ENCODE data around the gene AJAP1. TPM values are rescaled to one million over a fixed set of nuclear protein-coding genes. Genes with fewer than 3 reads are reported as not detected.

The AJAP1 gene
- total and polyA plus RNA-seq, 2 donors (not counting 1 experiment from before 2014, with no cell fraction given) = not detected

- ATAC-seq (ENCODE audit: low read depth) (no peak), DNase-seq (no peak)
- no peak overlapping the region for H2AFZ ChIP-seq (ENCODE audit: insufficient read depth, low read depth, low read length, poor library complexity, severe bottlenecking)
- no peak overlapping the region for H3K4me3 ChIP-seq (ENCODE audit: control extremely low read depth in 1 of 5, extremely low read depth in 1 of 5, insufficient read depth in 1 of 5, low read depth in 2 of 5, low read length in 4 of 5)
- Mint-ChIP-seq H3K27ac (no peak overlapping the region), H3K27me3 (peaks cover 3% of the 10 kb centered on the region), H3K4me1 (no peaks in the 10 kb centered on the region), H3K9me3 (ENCODE audit: insufficient read depth) (peaks cover 10% of the 10 kb centered on the region), H3K4me3 (no peak overlapping the region)
- no peaks in the 10 kb centered on the region for H3K27me3 ChIP-seq (replicated peaks in 1 of 4; ENCODE audit: control extremely low read depth in 1 of 4, control insufficient read depth in 3 of 4, insufficient read depth in 4 of 4, low read length in 3 of 4)
- CTCF ChIA-PET = no interaction called here
- H3K79me2 ChIP-seq (ENCODE audit: control insufficient read depth, insufficient read depth, low read length) = no peaks in the 10 kb centered on the region
- H3K4me2 ChIP-seq (replicated peaks; ENCODE audit: low read depth, low read length, poor library complexity, severe bottlenecking) = no peak overlapping the region
- no peak overlapping the region for H3K9ac ChIP-seq (ENCODE audit: low read length)
- H3K36me3 ChIP-seq (replicated peaks in 1 of 2; ENCODE audit: control extremely low read depth in 1 of 2, control insufficient read depth in 1 of 2, extremely low read depth in 1 of 2, insufficient read depth in 2 of 2, low read length in 1 of 2) = no peaks in the 10 kb centered on the region
- H3K27ac ChIP-seq (ENCODE audit: low read length in 2 of 2) = no peak overlapping the region
- no peaks in the 10 kb centered on the region for H4K20me1 ChIP-seq (ENCODE audit: control insufficient read depth, insufficient read depth, low read length, poor library complexity, severe bottlenecking)
- no peaks in the 10 kb centered on the region for H3K4me1 ChIP-seq (ENCODE audit: control insufficient read depth in 2 of 2, insufficient read depth in 2 of 2, low read length in 2 of 2)
- 63% methylated on average over 1 of the region's 2 CpGs for WGBS (ENCODE audit: insufficient coverage)
- no peak for TF ChIP-seq EZH2 (IDR thresholded peaks at IDR 0.05; ENCODE audit: borderline replicate concordance, insufficient read depth, low read depth, low read length, poor library complexity, severe bottlenecking)
- no peak for TF ChIP-seq CTCF (IDR thresholded peaks at IDR 0.05)
- H3K9me3 ChIP-seq (ENCODE audit: control extremely low read depth in 1 of 3, control insufficient read depth in 2 of 3, insufficient read depth in 1 of 3, low read length in 2 of 3) = peaks cover 0 to 42% (median 4%) of the 10 kb centered on the region in 3 donors
- intact Hi-C loops (cut with micrococcal nuclease) = no loop called here
- POLR2A ChIA-PET = no interaction called here
These were observed 100.4 kb downstream of the AJAP1 start for GRCh38 chr1:4754816-4755215.

DNA sequence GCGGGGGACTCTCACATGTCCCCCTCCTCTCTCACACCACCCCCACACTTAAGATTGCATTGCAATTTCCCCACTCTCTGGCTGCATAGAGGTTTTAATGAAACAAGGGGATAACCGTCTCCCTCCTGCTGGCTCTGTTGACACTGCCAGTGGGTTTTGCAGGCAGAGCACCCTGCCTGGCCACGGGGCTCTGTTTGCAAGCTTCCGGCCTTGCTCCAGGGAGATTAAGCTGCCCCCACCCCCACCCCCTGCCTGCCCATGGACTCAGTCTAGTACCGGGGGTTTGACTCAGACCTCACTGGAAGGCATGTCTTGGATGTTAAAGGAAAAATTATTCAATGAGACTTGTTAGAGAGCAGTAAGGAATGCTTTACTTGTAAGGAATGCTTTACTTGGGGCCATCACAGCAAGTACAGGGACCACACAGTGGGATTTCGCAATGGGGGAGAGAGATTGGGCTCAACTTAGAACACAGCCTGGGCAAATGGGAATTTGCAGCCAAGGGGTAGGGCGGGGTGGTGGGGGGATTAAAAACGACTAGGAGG, 101.0 kb downstream of the AJAP1 start:
- no peak for DNase-seq
- Histone ChIP-seq H3K9me3 (ENCODE audit: control extremely low read depth in 1 of 3, control insufficient read depth in 2 of 3, insufficient read depth in 1 of 3, low read length in 2 of 3) (peaks cover 0 to 42% (median 4%) of the 10 kb centered on the region in 3 donors), H3K4me1 (ENCODE audit: control insufficient read depth in 2 of 2, insufficient read depth in 2 of 2, low read length in 2 of 2) (no peaks in the 10 kb centered on the region), H3K4me3 (ENCODE audit: control extremely low read depth in 1 of 5, extremely low read depth in 1 of 5, insufficient read depth in 1 of 5, low read depth in 2 of 5, low read length in 4 of 5) (no peak overlapping the region), H3K9ac (ENCODE audit: low read length) (no peak overlapping the region), H4K20me1 (ENCODE audit: control insufficient read depth, insufficient read depth, low read length, poor library complexity, severe bottlenecking) (no peaks in the 10 kb centered on the region), H3K36me3 (replicated peaks in 1 of 2; ENCODE audit: control extremely low read depth in 1 of 2, control insufficient read depth in 1 of 2, extremely low read depth in 1 of 2, insufficient read depth in 2 of 2, low read length in 1 of 2) (no peaks in the 10 kb centered on the region), H2AFZ (ENCODE audit: insufficient read depth, low read depth, low read length, poor library complexity, severe bottlenecking) (no peak overlapping the region), H3K79me2 (ENCODE audit: control insufficient read depth, insufficient read depth, low read length) (no peaks in the 10 kb centered on the region), H3K4me2 (replicated peaks; ENCODE audit: low read depth, low read length, poor library complexity, severe bottlenecking) (no peak overlapping the region), H3K27me3 (replicated peaks in 1 of 4; ENCODE audit: control extremely low read depth in 1 of 4, control insufficient read depth in 3 of 4, insufficient read depth in 4 of 4, low read length in 3 of 4) (no peaks in the 10 kb centered on the region), H3K27ac (ENCODE audit: low read length in 2 of 2) (no peak overlapping the region)
- no peaks in the 10 kb centered on the region for H3K4me1 Mint-ChIP-seq
- no peak overlapping the region for H3K27ac Mint-ChIP-seq
- POLR2A ChIA-PET = no interaction called here
- no peak for ATAC-seq (ENCODE audit: low read depth)
- intact Hi-C loops (cut with micrococcal nuclease) = no loop called here
- peaks cover 3% of the 10 kb centered on the region for H3K27me3 Mint-ChIP-seq
- TF ChIP-seq CTCF (IDR thresholded peaks at IDR 0.05) (no peak), EZH2 (IDR thresholded peaks at IDR 0.05; ENCODE audit: borderline replicate concordance, insufficient read depth, low read depth, low read length, poor library complexity, severe bottlenecking) (no peak)
- peaks cover 10% of the 10 kb centered on the region for H3K9me3 Mint-ChIP-seq (ENCODE audit: insufficient read depth)
- 15% methylated on average over 4 of the region's 8 CpGs for WGBS (ENCODE audit: insufficient coverage)
- CTCF ChIA-PET = no interaction called here
- H3K4me3 Mint-ChIP-seq = no peak overlapping the region

Data from B cell (primary cell).